Stomach (tissue), 9 donors: ENCODE results near the gene DCC. TPM values are rescaled to one million over a fixed set of nuclear protein-coding genes. Genes with fewer than 3 reads are reported as not detected.

Experiments
- DNase-seq, 2 donors: peaks; one replicate each; pipeline versions ENCODE4 v3.0.0 to v3.0.0-alpha.2; 2013 to 2019
- H3K27ac ChIP-seq, 5 donors: fragments of 200-600 bp in 4 of 5; sonication (generic) in 4 of 5; one replicate each; pipeline ENCODE4 v1.5.1; 2013 to 2019; ENCODE audit warnings: mild to moderate bottlenecking in 1 of 5, moderate library complexity in 1 of 5
- H3K27me3 ChIP-seq, 3 donors: fragments of 200-600 bp; sonication (generic); one replicate each; pipeline ENCODE4 v1.5.1; 2017 to 2019; ENCODE audit warnings: mixed run types in 1 of 3
- H3K36me3 ChIP-seq, 4 donors: fragments of 200-600 bp; sonication (generic); 1 replicate in 3 of 4; 2 replicates in 1 of 4; pipeline ENCODE4 v1.5.1; 2016 to 2019
- H3K4me1 ChIP-seq, 4 donors: fragments of 200-600 bp; sonication (generic); one replicate each; pipeline ENCODE4 v1.5.1; 2016 to 2019
- H3K4me3 ChIP-seq, 4 donors: fragments of 200-600 bp; sonication (generic) in 3 of 4; one replicate each; pipeline ENCODE4 v1.5.1; 2016 to 2019; ENCODE audit warnings: mild to moderate bottlenecking in 1 of 4
- H3K9me3 ChIP-seq, 4 donors: fragments of 200-600 bp; sonication (generic); one replicate each; pipeline ENCODE4 v1.5.1; 2016 to 2019
- EP300 ChIP-seq: sonication (generic); formaldehyde crosslinking; IDR thresholded peaks from one replicate; pipeline ENCODE4 v1.6.1; 2017; ENCODE audit warnings: antibody characterized with exemption
- POLR2A ChIP-seq, 4 donors: fragments of 450-650 bp; IDR thresholded peaks; one replicate each; pipeline ENCODE4 v1.6.1; 2016; ENCODE audit warnings: antibody characterized with exemption in 4 of 4, control low read depth in 2 of 4, mild to moderate bottlenecking in 1 of 4, moderate library complexity in 1 of 4
- POLR2AphosphoS5 ChIP-seq, 3 donors: sonication (generic); formaldehyde crosslinking; IDR thresholded peaks; one replicate each; pipeline ENCODE4 v1.6.1; 2016; ENCODE audit warnings: antibody characterized with exemption in 3 of 3
- WGBS, 5 donors: extraction: QIAGEN DNeasy Blood & Tissue Kit in 3 of 5; methylation state at CpG; one replicate each; pipeline versions ENCODE4 v1.1.5 to v1.1.7; 2013 to 2018; 5-methylcytosine and 5-hydroxymethylcytosine counted together
- intact Hi-C: fragments of 100-400 bp; cut with DNase I; formaldehyde crosslinking; loops from one replicate; pipeline ENCODE4 v1.15.1; 2023; ENCODE audit warnings: low total_unique reads
- polyA plus RNA-seq, 3 donors: library from polyadenylated mRNA; stranded (reverse); fragments of 200-250 nt; gene quantifications; one replicate each; pipeline ENCODE4 v1.2.3, GENCODE V29; 2013
- total RNA-seq, 5 donors: library from RNA; depleted of rRNA; stranded (reverse); fragments of >200 nt; gene quantifications; one replicate each; pipeline versions ENCODE4 v1.1.0 to v1.2.3, GENCODE V29; 2014 to 2016
- TF ChIP-seq, protein P1 (sequence below), 7 experiments: fragments of 450-650 bp in 4 of 7; fragments of 200-600 bp in 3 of 7; sonication (generic) in 3 of 7; IDR thresholded peaks; one replicate each; pipeline ENCODE4 v1.5.1; 2016 to 2019; ENCODE audit warnings: antibody characterized with exemption in 7 of 7, control low read depth in 2 of 7, mild to moderate bottlenecking in 1 of 7
- donor health status: healthy with polysubstance abuse.
- donor health status: Bipolar disorder and iron deficiency.
- donor health status: healthy.

Gene DCC
- total and polyA plus RNA-seq, 8 donors: 0.58 to 1.7 TPM; not detected in 6

DNA sequence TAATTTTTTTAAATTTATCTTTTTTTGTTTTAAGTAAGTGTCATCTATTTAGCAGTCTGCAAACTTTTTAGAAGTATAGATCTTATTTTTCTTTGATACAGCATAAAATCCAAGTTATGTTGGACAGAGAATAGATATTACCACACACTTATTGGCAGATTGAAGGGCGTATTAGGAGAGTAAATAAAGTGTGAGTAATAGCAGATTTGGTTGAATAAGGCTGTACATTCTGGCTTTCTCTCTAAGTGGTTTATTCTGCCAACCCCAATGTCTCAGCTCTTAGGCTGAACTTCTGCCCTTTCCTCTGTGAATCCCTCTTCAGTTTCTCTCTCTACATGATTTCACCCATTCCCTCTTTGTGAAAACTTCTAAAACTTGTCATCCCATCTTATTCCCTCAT, 651.2 kb downstream of the DCC start:
- WGBS, 5 donors: 27 to 46% (median 42%) methylated on average over 1 of the region's 1 CpG
- Histone ChIP-seq H3K4me1 (no peaks in the 10 kb centered on the region), H3K9me3 (no peaks in the 10 kb centered on the region), H3K27ac (no peak overlapping the region), H3K27me3 (no peaks in the 10 kb centered on the region), H3K4me3 (no peak overlapping the region), H3K36me3 (no peaks in the 10 kb centered on the region)
- TF ChIP-seq EP300 (no peak), POLR2AphosphoS5 (IDR thresholded peaks at IDR 0.05) (no peak), POLR2A (IDR thresholded peaks at IDR 0.05) (no peak)
- TF ChIP-seq, protein P1, sequence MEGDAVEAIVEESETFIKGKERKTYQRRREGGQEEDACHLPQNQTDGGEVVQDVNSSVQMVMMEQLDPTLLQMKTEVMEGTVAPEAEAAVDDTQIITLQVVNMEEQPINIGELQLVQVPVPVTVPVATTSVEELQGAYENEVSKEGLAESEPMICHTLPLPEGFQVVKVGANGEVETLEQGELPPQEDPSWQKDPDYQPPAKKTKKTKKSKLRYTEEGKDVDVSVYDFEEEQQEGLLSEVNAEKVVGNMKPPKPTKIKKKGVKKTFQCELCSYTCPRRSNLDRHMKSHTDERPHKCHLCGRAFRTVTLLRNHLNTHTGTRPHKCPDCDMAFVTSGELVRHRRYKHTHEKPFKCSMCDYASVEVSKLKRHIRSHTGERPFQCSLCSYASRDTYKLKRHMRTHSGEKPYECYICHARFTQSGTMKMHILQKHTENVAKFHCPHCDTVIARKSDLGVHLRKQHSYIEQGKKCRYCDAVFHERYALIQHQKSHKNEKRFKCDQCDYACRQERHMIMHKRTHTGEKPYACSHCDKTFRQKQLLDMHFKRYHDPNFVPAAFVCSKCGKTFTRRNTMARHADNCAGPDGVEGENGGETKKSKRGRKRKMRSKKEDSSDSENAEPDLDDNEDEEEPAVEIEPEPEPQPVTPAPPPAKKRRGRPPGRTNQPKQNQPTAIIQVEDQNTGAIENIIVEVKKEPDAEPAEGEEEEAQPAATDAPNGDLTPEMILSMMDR (IDR thresholded peaks at IDR 0.05): no peak
- no peak for DNase-seq
- intact Hi-C loops: no loop called here

DNA sequence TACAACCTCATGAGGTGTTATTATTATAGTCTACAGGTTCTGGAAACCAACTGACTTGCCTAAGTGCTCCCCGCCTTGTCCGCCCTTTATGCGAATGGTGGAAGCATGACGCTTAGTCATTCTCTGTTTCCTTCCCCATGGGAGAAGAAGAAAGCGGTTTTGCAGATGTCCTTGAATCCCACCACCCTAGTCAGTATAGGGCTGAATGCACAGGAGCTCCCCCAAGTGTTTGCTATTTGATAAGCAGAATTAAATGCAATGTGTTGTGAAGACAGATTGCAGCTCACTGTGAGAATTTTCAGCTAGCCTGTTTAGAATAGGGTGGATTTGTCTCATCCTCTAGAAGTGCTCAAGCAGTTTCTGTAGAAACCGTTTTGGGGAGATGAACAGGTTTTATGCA, 652.0 kb downstream of the DCC start:
- WGBS, 5 donors: 66 to 80% (median 75%) methylated on average over 6 of the region's 6 CpGs
- H3K27me3 ChIP-seq: no peaks in the 10 kb centered on the region
- H3K4me1 ChIP-seq: no peaks in the 10 kb centered on the region
- TF ChIP-seq POLR2AphosphoS5 (IDR thresholded peaks at IDR 0.05) (no peak), EP300 (no peak), POLR2A (IDR thresholded peaks at IDR 0.05) (no peak)
- TF ChIP-seq, protein P1 (IDR thresholded peaks at IDR 0.05): no peak
- H3K4me3 ChIP-seq: no peak overlapping the region
- no peak overlapping the region for H3K27ac ChIP-seq
- H3K9me3 ChIP-seq: no peaks in the 10 kb centered on the region
- no peak for DNase-seq
- intact Hi-C loops: no loop called here
- H3K36me3 ChIP-seq: no peaks in the 10 kb centered on the region

DNA sequence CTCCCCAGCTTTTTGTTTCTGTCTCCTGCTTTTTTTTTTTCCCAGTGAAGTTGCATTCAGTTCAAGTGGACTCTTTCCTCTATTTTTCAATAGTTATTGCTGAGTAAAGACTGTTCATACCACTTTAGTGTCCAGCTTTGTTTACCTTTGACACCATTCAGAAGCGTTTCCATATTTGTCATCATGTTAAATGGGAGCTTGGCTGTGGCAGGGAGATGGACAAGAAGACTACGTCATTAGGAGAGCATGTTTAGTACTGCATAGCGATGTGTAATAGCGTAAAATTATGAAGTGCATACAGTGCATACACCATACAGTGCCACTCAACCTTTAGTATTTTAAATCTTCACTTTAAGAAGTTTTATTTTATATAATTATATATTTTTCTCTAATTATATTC, 655.9 kb downstream of the DCC start:
- intact Hi-C loops: no loop called here
- TF ChIP-seq EP300: no peak
- no peak for TF ChIP-seq POLR2A (IDR thresholded peaks at IDR 0.05)
- no peak for TF ChIP-seq POLR2AphosphoS5 (IDR thresholded peaks at IDR 0.05)
- TF ChIP-seq, protein P1 (IDR thresholded peaks at IDR 0.05): no peak
- Histone ChIP-seq H3K9me3 (no peaks in the 10 kb centered on the region), H3K27ac (no peak overlapping the region), H3K4me3 (no peak overlapping the region), H3K27me3 (no peaks in the 10 kb centered on the region), H3K36me3 (no peaks in the 10 kb centered on the region), H3K4me1 (no peaks in the 10 kb centered on the region)
- no peak for DNase-seq
- WGBS, 5 donors: 75 to 81% (median 78%) methylated on average over 4 of the region's 4 CpGs

DNA sequence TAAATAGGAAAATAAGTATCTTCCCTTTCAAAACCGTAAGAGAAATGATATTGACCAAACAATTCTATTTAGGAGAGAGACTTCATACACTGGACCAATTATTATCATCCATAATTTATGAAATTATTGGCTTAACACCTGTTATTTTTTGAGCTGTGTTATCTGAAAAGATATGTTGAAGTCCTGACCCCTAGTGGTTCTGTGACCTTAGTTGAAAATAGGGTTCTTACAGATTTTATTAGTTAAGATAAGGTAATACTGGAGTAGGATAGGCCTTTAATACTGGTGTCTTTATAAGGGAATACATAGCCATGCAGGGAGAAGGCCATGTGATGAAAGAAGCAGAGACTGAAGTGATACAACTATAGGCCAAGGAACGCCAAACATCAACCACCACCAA, 659.6 kb downstream of the DCC start:
- no peaks in the 10 kb centered on the region for H3K9me3 ChIP-seq
- WGBS, 5 donors: 84 to 91% (median 89%) methylated on average over 2 of the region's 2 CpGs
- intact Hi-C loops: no loop called here
- no peak overlapping the region for H3K27ac ChIP-seq
- no peak for DNase-seq
- no peaks in the 10 kb centered on the region for H3K4me1 ChIP-seq
- H3K4me3 ChIP-seq: no peak overlapping the region
- TF ChIP-seq POLR2AphosphoS5 (IDR thresholded peaks at IDR 0.05) (no peak), EP300 (no peak), POLR2A (IDR thresholded peaks at IDR 0.05) (no peak)
- TF ChIP-seq, protein P1 (IDR thresholded peaks at IDR 0.05): no peak
- no peaks in the 10 kb centered on the region for H3K27me3 ChIP-seq
- no peaks in the 10 kb centered on the region for H3K36me3 ChIP-seq
